HG03196 (cell line): ENCODE data around the gene CISD1.

Experiments used
- ATAC-seq: cut with Tn5 transposase; IDR thresholded peaks from one replicate; pipeline ENCODE4 v1.9.1; 2021; ENCODE audit not compliant: unreplicated experiment

CISD1 gene

DNA sequence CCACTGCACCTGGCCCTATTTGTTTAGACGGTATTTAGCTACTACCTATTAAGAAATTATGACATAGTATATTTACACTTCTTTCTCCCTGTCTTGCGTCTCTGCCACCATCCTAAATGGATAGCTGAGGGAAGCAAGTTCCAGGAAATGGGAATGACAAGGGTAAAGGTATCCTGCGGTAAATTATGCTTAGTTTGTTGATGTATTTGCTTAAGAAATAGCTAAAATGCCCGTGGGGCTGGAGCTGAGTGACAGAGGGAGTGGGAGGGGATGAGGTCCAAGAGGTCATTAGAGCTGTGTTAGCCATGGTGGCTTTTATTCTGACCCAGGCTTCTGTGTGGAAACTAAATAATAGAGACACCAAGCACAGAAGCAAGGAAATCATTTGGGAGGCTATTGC lies 36.9 kb downstream of the CISD1 start:
- ATAC-seq = no peak

DNA sequence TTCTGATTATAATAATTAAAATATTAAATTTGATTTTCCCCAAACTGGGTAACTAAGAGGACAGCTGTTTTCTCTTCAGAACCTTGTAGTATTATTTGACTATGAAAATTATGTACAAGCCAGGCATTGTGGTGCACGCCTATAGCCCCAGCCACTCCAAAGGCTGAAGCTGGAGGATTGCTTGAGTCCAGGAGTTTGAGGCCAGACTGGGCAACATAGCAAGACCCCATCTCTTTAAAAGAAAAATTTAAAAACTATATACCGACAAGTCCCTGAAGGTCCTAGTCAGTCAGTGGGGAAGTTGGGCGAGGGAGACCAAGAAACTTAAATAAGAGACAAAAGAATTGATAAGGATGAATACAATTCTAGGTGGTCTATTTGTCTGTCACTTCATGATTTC lies 38.7 kb downstream of the CISD1 start:
- ATAC-seq = no peak

DNA sequence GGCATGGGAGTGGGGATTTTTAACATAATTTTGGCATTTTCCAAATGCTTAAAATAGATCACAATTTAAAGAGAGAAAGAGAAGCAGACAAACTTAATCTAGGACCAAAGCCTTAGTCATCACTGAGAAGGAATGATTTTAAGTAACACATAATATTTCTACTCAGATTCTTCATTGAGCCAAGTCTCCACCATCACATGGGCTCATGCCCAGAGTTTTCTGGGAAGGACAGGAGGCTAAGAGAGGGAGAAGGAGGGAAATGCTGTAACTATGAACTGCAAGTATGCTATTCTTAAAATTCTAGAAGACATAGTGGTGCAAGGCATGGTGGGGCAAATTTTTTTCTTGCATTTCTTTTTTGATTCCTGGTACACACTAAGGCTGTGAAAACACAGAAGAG lies 42.1 kb downstream of the CISD1 start:
- ATAC-seq = no peak

DNA sequence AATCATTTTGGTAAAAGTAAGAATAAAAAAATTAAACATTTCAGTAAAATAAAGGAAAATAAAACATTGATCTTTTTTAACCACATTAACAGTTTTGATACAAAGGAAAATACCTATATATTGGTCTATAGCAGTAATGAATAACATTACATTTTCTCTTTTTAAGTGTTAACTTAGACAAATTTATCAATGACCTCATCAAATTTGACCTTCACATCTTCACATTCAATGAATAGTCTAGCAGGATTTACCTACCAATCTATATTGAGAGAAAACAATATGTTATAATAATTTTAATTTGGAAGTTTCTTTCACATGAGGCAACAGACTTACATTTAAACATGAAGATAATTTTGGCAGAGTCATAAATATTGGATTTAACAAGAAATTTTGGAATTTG lies 47.9 kb downstream of the CISD1 start:
- no peak for ATAC-seq

DNA sequence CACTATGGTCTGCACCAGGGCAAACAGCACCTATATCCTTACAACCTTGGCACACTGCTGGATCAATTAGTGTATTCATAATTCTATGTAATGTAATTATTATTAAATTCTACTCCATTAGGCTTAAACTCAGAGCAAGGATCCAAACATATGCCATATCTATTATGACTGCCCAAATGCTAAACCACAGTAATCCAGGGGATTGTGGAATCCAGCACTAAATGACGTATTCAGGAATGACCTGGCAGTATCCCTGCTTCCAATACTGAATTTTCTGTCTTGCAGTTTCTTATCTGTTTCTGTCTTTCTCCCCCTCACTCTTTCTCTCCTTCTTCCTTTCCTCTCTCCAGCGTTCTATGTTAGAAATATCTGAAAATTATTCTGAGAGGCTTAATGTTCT lies 49.4 kb downstream of the CISD1 start:
- no peak for ATAC-seq

DNA sequence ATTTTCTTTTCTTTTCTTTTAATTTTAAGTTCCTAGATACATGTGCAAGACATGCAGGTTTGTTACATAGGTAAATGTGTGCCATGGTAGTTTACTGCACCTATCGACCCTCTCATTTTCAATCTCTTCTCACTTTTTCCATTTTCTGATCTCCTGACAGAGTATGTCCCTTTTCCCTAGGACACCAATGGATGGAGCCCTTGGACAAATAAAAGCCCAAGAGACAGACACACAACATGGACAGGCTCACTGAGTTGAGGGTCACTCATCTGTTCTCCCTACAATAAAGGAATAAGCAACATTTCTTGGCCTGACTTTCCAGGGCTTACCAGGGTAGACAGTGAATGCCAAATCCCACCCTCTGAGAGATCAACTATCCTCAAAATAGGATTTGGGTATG lies 50.6 kb downstream of the CISD1 start:
- no peak for ATAC-seq

DNA sequence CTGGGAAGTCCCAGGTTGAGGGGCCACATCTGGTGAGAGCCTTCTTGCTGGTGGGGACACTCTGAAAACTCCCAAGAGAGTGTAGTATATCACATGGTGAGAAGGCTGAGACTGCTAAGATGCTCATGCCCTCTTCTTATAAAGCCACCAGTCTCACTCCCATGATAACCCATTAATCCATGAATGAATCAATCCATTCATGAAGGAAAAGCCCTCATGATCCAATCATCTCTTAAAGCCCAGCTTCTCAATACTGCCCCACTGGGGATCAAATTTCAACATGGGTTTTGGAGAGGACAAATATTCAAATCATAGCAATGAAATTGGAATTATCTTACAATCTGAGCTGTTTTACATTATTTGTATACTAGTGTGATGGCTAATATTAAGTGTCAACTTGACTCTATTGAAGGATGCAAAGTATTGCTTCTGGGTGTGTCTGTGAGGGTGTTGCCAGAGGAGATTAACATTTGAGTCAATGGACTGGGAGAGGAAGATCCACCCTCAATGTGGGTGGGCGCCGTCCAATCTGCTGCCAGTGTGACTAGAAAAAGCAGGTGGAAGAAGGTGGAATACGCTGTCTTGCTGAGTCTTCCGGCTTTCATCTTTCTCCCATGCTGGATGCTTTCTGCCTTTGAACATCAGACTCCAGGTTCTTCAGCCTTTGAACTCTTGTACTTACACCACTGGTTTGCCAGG lies 51.5 kb downstream of the CISD1 start:
- no peak for ATAC-seq

DNA sequence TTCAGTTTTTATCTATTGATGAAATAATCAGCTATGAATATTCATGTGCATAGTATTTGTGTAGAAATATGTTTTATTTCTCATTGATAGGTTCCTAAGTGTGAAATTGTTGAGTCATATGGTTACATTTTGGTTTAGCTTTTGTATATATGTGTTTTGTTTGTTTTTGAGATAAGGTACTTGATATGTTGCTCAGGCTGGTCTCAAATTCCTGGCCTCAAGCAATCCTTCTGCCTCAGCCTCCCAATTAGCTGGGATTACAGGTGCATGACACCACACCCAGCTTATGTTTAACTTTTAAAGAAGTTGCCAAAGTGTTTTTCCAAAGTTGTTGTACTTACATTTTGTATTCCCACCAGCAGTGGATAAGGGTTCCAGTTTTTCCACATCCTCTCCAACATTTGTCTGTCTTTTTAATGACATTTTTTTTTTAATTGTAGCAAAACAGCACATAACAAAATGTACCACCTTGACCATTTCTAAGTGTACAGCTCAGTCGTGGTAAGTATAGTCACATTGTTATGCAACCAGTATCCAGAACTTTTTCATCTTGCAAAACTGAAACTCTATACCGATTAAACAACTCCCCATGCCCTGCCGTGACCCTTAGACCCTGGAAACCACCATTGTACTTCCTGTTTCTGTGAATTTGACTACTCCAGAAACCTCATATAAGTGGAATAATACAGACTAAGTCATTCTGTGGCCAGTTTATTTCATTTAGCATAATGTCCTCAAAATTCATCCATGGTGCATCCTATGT lies 53.3 kb downstream of the CISD1 start:
- ATAC-seq = peak; percentile 90

DNA sequence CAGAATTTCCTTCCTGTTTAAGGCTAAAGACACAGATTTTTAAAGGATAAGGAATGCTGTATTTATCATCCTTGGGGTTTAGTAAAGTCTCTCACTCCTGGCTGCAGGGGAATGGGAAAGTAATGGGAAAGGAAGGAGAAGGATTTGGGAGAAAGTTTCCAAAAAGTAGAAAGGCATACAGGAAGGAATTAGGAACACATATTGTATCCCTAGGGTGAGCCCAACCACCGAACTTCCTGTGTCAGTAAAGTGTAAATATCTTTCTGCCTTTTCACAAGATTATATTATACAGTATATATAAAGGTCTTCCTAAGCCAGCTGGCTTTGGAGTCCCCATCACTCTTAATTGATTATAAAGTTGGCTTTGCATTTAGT lies 53.9 kb downstream of the CISD1 start:
- ATAC-seq = no peak

DNA sequence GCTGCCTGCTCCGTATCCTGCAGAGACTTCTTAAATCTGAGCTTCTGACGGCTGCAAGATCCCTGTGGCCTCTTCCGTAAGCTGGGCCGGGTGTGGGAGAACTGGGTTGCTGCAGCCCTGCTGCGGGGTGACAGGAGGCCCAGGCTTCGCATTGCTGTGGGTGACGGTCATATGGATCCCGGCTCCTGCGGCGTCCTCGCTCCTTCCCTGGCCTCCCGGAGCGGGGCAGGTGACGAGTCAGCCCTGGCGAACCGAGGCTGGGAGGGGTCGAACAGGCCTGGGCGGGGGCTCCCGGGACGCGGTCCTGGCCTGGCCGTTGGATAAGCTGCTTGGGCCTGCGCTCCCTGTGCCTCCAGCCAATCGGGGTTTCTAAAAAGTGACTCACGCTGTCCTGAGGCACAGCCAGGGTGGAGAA lies 58.0 kb downstream of the CISD1 start:
- no peak for ATAC-seq

DNA sequence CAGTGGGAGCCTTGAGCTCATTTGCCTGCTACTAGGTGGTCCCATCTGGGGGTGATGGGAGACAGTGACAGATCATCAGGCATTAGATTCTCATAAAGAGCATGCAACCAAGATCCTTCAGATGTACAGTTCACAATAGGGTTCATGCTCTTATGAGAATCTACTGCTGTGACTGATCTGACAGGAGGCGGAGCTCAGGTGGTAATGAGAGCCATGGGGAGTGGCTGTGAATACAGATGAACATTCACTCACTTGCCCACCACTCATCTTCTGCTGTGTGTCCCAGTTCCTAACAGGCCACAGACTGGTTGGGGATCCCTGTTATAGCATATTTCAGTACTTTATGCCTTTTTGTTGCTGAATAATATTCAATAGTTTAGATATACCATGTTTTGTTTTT lies 59.3 kb downstream of the CISD1 start:
- ATAC-seq = no peak

DNA sequence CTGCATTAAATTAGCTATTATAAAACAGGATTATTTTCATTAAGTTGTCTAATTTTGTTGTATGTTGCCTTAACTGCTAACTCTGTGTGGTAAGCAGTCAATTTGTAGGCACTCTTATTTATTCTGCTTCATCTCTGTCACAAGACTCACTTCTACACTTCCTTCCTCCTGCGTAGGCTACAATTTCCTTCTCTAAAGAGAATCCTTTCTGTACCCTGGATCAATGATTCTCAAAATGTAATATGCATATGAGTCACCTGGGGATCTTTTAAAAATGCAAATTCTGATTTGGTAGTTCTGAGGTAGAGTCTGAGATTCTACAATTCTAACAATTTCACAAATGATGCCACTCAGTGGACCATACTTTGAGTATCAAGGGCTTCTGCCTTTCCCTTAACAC lies 61.5 kb downstream of the CISD1 start:
- ATAC-seq = no peak

DNA sequence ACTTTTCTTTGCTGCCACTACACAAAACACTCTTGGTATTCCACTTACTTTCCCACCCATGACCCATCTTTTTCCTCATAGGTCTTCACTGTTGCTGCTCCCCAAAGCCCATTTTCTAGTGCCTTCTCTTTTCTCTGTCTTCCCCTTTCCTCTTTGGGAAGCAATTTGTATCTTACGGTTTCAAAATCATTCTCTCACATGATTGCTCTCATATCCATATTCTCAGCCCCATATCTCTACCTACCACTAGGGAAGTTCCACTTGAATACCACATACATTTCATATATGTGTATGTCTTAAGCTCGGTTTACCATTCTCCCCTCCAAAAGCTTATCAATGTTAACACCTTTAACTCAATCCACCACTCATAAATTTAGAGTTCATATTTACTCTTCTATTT lies 62.7 kb downstream of the CISD1 start:
- ATAC-seq = no peak

DNA sequence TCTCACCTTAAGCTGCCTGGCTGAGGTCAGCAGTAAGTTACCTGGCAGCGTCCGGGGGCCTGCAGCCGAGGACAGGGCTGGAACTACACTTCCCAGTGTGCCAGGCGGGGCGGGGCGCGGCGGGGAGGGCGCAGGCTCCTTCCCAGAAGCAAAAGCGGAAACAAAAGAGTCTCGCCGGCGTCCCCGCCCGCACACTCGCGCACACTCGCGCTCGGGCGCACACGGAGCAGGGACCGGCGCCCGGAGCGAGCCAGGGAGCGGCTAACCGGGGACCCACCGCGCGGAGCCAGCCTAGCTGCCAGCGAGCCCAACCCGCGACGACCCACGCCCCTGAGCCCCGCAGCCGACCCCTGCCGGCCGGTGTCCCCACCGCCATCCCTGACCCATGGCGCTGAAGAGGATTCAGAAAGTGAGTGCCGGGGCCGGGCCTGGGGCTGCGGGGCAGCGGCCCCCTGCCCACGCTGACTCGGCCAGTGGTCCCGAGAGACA lies 65.9 kb downstream of the CISD1 start, which contains the start of gene UBE2D1:
Gene UBE2D1, plus strand, starts transcription at position 190 of the 489 bp plus-strand sequence. Its CDS starts 196 bp downstream, at position 386.
- ATAC-seq = peak; percentile 98

DNA sequence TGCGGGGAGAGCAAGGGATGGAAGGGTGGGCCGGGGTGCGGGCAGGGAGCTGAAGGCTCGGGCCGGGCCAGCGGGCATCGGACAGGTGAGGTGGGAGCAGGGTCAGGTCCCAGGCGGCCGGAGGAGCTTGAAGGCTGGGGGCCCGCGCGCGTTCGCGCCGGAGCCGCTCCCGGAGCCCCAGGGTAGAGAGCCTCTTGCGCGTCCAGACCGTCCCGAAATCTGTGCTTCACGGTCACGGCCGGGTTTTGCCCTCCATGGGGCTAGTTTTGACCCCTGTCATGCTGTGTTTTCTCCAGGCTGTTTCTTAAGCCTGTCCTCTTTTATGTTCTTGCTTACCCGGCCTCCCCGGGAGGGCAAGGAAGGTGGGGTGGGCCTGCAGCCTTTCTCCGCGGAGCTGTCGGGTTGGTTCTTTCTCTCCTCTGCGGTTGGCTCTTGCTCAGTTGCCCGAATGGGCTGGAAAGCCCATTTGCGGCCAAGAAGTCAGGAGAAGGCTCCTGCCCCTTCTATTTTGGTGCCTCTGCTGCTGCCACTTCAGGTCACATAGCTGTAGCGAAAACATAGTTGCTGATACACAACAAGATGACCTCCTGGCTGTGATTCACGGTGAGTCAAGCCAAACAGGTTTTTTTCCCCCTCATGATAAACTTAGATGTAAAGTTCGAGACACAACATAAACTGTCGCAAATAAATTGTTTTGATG lies 66.5 kb downstream of the CISD1 start:
- peak; percentile 34 for ATAC-seq

DNA sequence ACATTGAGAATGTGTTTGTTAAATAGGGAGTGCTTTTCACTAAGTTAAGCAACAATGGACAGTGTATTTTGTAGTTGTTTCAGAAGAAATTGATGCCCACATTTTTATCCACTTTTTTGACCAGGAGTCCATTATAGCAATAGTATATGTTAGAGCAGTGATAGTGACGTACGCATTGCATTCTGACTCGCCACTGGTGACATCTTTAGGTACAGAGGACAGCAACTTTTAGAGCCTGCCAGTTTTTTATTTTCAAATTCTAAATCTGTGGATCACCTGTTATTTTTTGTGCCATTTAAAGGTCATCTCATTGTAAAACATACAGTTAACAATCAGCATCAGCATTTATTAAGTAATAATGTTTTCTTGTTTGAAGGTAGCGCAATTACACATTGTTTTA lies 67.3 kb downstream of the CISD1 start:
- no peak for ATAC-seq
